GM21528 (cell line): ENCODE data around the gene CTSL.
"Not testable (repeated sequence)": the region's sequence is repeated elsewhere in the genome, so short reads cannot be mapped to it uniquely, and the experiment has no call there.

Source experiments
- ATAC-seq: cut with Tn5 transposase; IDR thresholded peaks from one replicate; pipeline ENCODE4 v1.9.1; 2021; ENCODE audit warnings: mild to moderate bottlenecking, moderate library complexity; ENCODE audit not compliant: unreplicated experiment, low FRiP score

The CTSL gene

GRCh38 chr9:87750726-87751125 is 24.8 kb downstream of the CTSL start:
- no peak for ATAC-seq

- ATAC-seq = no peak
These were observed 25.5 kb downstream of the CTSL start for GRCh38 chr9:87751423-87751822.

- no peak for ATAC-seq
These were observed 25.9 kb downstream of the CTSL start for GRCh38 chr9:87751868-87752267.

GRCh38 chr9:87753313-87753712 is 27.4 kb downstream of the CTSL start:
- no peak for ATAC-seq

GRCh38 chr9:87758330-87758729 is 32.4 kb downstream of the CTSL start:
- not testable (repeated sequence) for ATAC-seq

GRCh38 chr9:87759980-87760379 is 34.1 kb downstream of the CTSL start:
- ATAC-seq = not testable (repeated sequence)

- no peak for ATAC-seq
These were observed 34.6 kb downstream of the CTSL start for GRCh38 chr9:87760529-87760928.

- no peak for ATAC-seq
These were observed 37.4 kb downstream of the CTSL start for GRCh38 chr9:87763286-87763685.

- ATAC-seq = no peak
These were observed 39.6 kb downstream of the CTSL start for GRCh38 chr9:87765521-87765920.

- ATAC-seq = no peak
These were observed 40.8 kb downstream of the CTSL start for GRCh38 chr9:87766697-87767096.

- no peak for ATAC-seq
These were observed 44.8 kb downstream of the CTSL start for GRCh38 chr9:87770616-87771315.

- ATAC-seq = no peak
These were observed 45.5 kb downstream of the CTSL start for GRCh38 chr9:87771316-87772006.

GRCh38 chr9:87776481-87777379 is 50.8 kb downstream of the CTSL start:
- no peak for ATAC-seq

- ATAC-seq = no peak
These were observed 53.1 kb downstream of the CTSL start for GRCh38 chr9:87778996-87779395.
